Measurements from ENCODE around the gene ABCG5.

ABCG5 gene

DNA sequence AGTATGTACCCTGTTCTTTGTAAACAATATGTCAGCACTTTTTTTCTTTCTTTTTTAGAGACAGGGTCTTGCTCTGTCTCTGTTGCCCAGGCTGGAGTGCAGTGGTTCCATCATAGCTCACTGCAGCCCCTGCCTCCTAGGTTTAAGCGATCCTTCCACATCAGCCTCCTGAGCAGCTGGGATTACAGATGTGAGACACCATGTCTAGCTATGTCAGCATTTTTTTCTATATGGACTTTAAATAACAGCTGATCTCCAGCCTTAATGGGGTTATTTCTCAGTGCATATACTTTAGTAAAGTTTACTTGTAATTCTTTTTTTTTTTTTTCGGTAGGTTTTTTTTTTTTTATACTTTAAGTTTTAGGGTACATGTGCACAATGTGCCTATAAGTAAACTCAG, 26.6 kb downstream of the ABCG5 start:
- DNase-seq (ENCODE audit: low read depth), result no peak

DNA sequence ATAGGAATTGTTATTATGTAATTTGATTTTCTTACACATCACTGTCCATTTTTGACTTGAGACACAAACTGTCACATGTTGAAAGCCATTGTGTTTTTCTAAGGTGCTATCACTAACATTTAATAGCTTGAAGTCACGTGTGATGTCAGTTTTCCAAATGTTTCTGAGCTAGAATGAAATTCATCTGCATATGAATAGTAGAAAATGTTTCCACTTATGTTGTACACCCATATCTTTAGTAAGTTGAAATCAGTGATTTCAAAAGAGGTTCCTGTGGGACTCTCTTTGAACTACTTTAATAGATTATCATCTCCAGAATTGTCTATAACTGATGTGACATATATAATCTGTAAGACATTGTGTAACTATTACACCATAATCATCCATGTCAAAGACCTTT, 27.8 kb downstream of the ABCG5 start:
- TF ChIP-seq, protein P1, sequence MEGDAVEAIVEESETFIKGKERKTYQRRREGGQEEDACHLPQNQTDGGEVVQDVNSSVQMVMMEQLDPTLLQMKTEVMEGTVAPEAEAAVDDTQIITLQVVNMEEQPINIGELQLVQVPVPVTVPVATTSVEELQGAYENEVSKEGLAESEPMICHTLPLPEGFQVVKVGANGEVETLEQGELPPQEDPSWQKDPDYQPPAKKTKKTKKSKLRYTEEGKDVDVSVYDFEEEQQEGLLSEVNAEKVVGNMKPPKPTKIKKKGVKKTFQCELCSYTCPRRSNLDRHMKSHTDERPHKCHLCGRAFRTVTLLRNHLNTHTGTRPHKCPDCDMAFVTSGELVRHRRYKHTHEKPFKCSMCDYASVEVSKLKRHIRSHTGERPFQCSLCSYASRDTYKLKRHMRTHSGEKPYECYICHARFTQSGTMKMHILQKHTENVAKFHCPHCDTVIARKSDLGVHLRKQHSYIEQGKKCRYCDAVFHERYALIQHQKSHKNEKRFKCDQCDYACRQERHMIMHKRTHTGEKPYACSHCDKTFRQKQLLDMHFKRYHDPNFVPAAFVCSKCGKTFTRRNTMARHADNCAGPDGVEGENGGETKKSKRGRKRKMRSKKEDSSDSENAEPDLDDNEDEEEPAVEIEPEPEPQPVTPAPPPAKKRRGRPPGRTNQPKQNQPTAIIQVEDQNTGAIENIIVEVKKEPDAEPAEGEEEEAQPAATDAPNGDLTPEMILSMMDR (IDR thresholded peaks at IDR 0.05; ENCODE audit: insufficient read depth, low read depth, low read length, missing control alignments), result no peak

More for the DNA sequence above, 26.6 kb downstream of the ABCG5 start:
- TF ChIP-seq, protein P1 (IDR thresholded peaks at IDR 0.05; ENCODE audit: insufficient read depth, low read depth, low read length, missing control alignments), result no peak
- no peak overlapping the region for H3K4me3 ChIP-seq (ENCODE audit: low read length)

GRCh38 chr2:43810452-43810851, 28.2 kb downstream of the ABCG5 start:
- TF ChIP-seq, protein P1 (IDR thresholded peaks at IDR 0.05; ENCODE audit: insufficient read depth, low read depth, low read length, missing control alignments), result no peak
- no peak overlapping the region for H3K4me3 ChIP-seq (ENCODE audit: low read length)
- DNase-seq (ENCODE audit: low read depth), result no peak

More for the DNA sequence above, 27.8 kb downstream of the ABCG5 start:
- no peak overlapping the region for H3K4me3 ChIP-seq (ENCODE audit: low read length)
- DNase-seq (ENCODE audit: low read depth), result no peak

GRCh38 chr2:43806719-43807031, 32.0 kb downstream of the ABCG5 start:
- TF ChIP-seq, protein P1 (IDR thresholded peaks at IDR 0.05; ENCODE audit: insufficient read depth, low read depth, low read length, missing control alignments), result no peak
- no peak overlapping the region for H3K4me3 ChIP-seq (ENCODE audit: low read length)
- DNase-seq (ENCODE audit: low read depth), result no peak

DNA sequence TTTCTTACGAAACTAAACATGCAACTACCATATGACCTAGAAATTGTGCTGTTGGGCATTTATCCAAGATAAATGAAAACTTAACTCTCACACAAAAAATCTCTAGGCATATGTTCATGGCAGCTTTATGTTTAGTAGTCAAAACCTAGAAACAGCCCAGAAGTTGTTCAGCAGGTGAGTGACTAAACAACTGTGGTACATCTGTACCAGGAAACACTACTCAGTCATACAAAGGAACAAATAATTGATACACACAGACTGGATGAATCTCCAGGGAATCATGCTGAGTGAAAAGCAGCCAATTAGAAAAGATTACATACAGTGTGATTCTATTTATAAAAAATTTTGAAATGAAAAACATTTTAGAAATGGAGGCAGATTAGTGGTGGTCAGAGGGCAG, 35.5 kb downstream of the ABCG5 start:
- DNase-seq (ENCODE audit: low read depth), result peak; percentile 41
- H3K4me3 ChIP-seq (ENCODE audit: low read length), result no peak overlapping the region
- TF ChIP-seq, protein P1 (IDR thresholded peaks at IDR 0.05; ENCODE audit: insufficient read depth, low read depth, low read length, missing control alignments), result no peak

DNA sequence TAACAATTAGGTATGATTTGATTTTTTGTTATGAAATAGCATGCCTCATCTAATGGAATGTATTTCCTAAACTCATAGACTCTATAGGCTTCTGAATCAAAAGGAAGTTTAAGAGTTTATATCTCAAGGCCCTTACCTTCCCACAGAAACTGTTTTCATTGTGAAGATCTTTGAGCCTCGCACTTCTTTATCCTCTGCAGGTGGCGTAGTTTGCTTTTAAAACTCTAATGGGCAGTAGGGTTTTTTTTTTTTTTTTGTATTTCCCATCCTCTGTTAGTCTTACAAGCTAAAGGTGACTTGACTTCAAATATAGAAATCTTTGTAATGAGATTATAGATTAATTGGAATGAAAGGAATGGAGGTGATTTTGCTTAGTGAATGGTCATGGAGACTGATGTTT, 36.5 kb downstream of the ABCG5 start:
- peak; percentile 3 for DNase-seq (ENCODE audit: low read depth)
- H3K4me3 ChIP-seq (ENCODE audit: low read length), result no peak overlapping the region
- TF ChIP-seq, protein P1 (IDR thresholded peaks at IDR 0.05; ENCODE audit: insufficient read depth, low read depth, low read length, missing control alignments), result no peak

DNA sequence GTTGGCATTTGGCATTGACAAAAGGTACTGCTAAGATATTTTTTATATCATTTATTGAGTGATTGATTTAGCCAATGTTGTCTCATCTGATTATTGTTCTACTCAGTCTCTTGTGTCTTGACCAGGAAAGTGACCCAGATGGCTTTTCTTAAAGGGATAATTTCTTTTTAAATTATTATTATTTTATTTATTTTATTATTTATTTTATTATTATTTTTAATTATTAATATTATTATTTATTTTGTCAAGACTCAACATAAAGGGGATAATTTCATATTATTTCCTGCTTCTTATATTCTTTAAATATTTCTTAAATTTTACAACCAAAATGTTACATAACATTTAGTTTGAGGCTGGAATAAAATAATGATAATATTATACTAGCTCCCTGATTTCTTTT, 37.7 kb downstream of the ABCG5 start:
- no peak overlapping the region for H3K4me3 ChIP-seq (ENCODE audit: low read length)
- no peak for DNase-seq (ENCODE audit: low read depth)
- TF ChIP-seq, protein P1 (IDR thresholded peaks at IDR 0.05; ENCODE audit: insufficient read depth, low read depth, low read length, missing control alignments), result no peak

Data from epithelial cell of esophagus (primary cell).